ENCODE results near the gene ZDHHC16. TPM values are rescaled to one million over a fixed set of nuclear protein-coding genes. Genes with fewer than 3 reads are reported as not detected.
"Not testable (repeated sequence)": the region's sequence is repeated elsewhere in the genome, so short reads cannot be mapped to it uniquely, and the experiment has no call there.

The ZDHHC16 gene
- total and polyA plus RNA-seq, 2 donors (not counting 1 experiment from before 2014, with no cell fraction given): 24.1 to 41.5 TPM

GRCh38 chr10:97468781-97469180 is 22.8 kb downstream of the ZDHHC16 start:
- DNase-seq; H3K4me1 ChIP-seq (ENCODE audit: control insufficient read depth in 2 of 2, insufficient read depth in 2 of 2, low read length in 2 of 2); H3K27me3 ChIP-seq (replicated peaks in 1 of 4; ENCODE audit: control extremely low read depth in 1 of 4, control insufficient read depth in 3 of 4, insufficient read depth in 4 of 4, low read length in 3 of 4); H3K79me2 ChIP-seq (ENCODE audit: control insufficient read depth, insufficient read depth, low read length); H3K4me1 Mint-ChIP-seq; H3K9me3 Mint-ChIP-seq (ENCODE audit: insufficient read depth); ATAC-seq (ENCODE audit: low read depth); H3K4me2 ChIP-seq (replicated peaks; ENCODE audit: low read depth, low read length, poor library complexity, severe bottlenecking); H3K27ac Mint-ChIP-seq; H4K20me1 ChIP-seq (ENCODE audit: control insufficient read depth, insufficient read depth, low read length, poor library complexity, severe bottlenecking); intact Hi-C loops (cut with micrococcal nuclease); H3K4me3 ChIP-seq (ENCODE audit: control extremely low read depth in 1 of 5, extremely low read depth in 1 of 5, insufficient read depth in 1 of 5, low read depth in 2 of 5, low read length in 4 of 5); H3K27me3 Mint-ChIP-seq; H3K9ac ChIP-seq (ENCODE audit: low read length); H3K4me3 Mint-ChIP-seq; H3K9me3 ChIP-seq (ENCODE audit: control extremely low read depth in 1 of 3, control insufficient read depth in 2 of 3, insufficient read depth in 1 of 3, low read length in 2 of 3); H3K27ac ChIP-seq (ENCODE audit: low read length in 2 of 2); H2AFZ ChIP-seq (ENCODE audit: insufficient read depth, low read depth, low read length, poor library complexity, severe bottlenecking): not testable (repeated sequence)
- CTCF ChIA-PET: interaction anchor here (0.9 to 8.4 kb wide), 2 partner anchors 83 to 264 kb away, joined by 4 to 96 read pairs; no protein-coding TSS in a partner anchor
- WGBS (ENCODE audit: insufficient coverage): 98% methylated on average over 12 of the region's 12 CpGs
- H3K36me3 ChIP-seq (replicated peaks in 1 of 2; ENCODE audit: control extremely low read depth in 1 of 2, control insufficient read depth in 1 of 2, extremely low read depth in 1 of 2, insufficient read depth in 2 of 2, low read length in 1 of 2): peaks cover 5 to 85% of the 10 kb centered on the region in 2 experiments
- POLR2A ChIA-PET: interaction anchor here (0.6 kb wide), 1 partner anchor 1059 kb away, joined by 3 read pairs; no protein-coding TSS in a partner anchor

- no peak for DNase-seq
- Histone ChIP-seq H3K27ac (ENCODE audit: low read length in 2 of 2) (no peak overlapping the region), H2AFZ (ENCODE audit: insufficient read depth, low read depth, low read length, poor library complexity, severe bottlenecking) (no peak overlapping the region), H4K20me1 (ENCODE audit: control insufficient read depth, insufficient read depth, low read length, poor library complexity, severe bottlenecking) (peaks cover 5% of the 10 kb centered on the region), H3K4me3 (ENCODE audit: control extremely low read depth in 1 of 5, extremely low read depth in 1 of 5, insufficient read depth in 1 of 5, low read depth in 2 of 5, low read length in 4 of 5) (no peak overlapping the region), H3K9me3 (ENCODE audit: control extremely low read depth in 1 of 3, control insufficient read depth in 2 of 3, insufficient read depth in 1 of 3, low read length in 2 of 3) (no peaks in the 10 kb centered on the region), H3K79me2 (ENCODE audit: control insufficient read depth, insufficient read depth, low read length) (no peaks in the 10 kb centered on the region), H3K4me2 (replicated peaks; ENCODE audit: low read depth, low read length, poor library complexity, severe bottlenecking) (no peak overlapping the region), H3K36me3 (replicated peaks in 1 of 2; ENCODE audit: control extremely low read depth in 1 of 2, control insufficient read depth in 1 of 2, extremely low read depth in 1 of 2, insufficient read depth in 2 of 2, low read length in 1 of 2) (peaks cover 16 to 85% of the 10 kb centered on the region in 2 experiments), H3K4me1 (ENCODE audit: control insufficient read depth in 2 of 2, insufficient read depth in 2 of 2, low read length in 2 of 2) (no peaks in the 10 kb centered on the region), H3K9ac (ENCODE audit: low read length) (no peak overlapping the region), H3K27me3 (replicated peaks in 1 of 4; ENCODE audit: control extremely low read depth in 1 of 4, control insufficient read depth in 3 of 4, insufficient read depth in 4 of 4, low read length in 3 of 4) (no peaks in the 10 kb centered on the region)
- Mint-ChIP-seq H3K4me3 (no peak overlapping the region), H3K27me3 (no peaks in the 10 kb centered on the region), H3K4me1 (no peaks in the 10 kb centered on the region), H3K9me3 (ENCODE audit: insufficient read depth) (peaks cover 2% of the 10 kb centered on the region), H3K27ac (no peak overlapping the region)
- ChIA-PET POLR2A (no interaction called here), CTCF (interaction anchor here (1.0 to 2.5 kb wide), 3 partner anchors 10 to 78 kb away, joined by 3 to 17 read pairs (median 3); no protein-coding TSS in a partner anchor)
- intact Hi-C loops (cut with micrococcal nuclease): no loop called here
- no peak for ATAC-seq (ENCODE audit: low read depth)
- TF ChIP-seq CTCF (IDR thresholded peaks at IDR 0.05) (no peak), EZH2 (IDR thresholded peaks at IDR 0.05; ENCODE audit: borderline replicate concordance, insufficient read depth, low read depth, low read length, poor library complexity, severe bottlenecking) (no peak)
- no CpG with 5 or more reads among the region's 4 CpGs for WGBS (ENCODE audit: insufficient coverage)
Measured at GRCh38 chr10:97474918-97475317, 28.9 kb downstream of the ZDHHC16 start.

All from B cell (primary cell).